ENCODE data around the gene KCNK3. TPM values are rescaled to one million over a fixed set of nuclear protein-coding genes. Genes with fewer than 3 reads are reported as not detected.

KCNK3 gene
- total RNA-seq, 1 experiment from 2014 or later: not detected

DNA sequence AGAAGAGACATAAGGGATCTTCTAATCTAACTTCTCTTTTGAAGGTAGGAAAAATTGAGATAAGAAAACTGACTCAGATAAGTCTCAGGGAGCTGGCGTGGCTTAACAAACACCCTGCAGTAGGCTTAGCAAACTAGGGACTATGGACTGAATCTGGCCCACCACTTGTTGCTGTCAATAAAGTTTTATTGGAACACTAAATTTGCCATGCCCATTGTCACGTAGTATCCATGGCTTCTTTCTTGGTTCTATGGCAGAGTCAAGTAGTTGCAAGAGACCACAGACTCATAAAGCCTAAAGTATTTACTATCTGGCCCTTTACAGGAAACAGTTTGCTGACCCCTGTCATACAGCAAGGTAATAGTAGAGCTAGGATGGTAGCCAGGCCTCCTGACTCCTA is 24.2 kb downstream of the KCNK3 start:
- Histone ChIP-seq H3K27ac (ENCODE audit: low read length) (no peak overlapping the region), H3K36me3 (ENCODE audit: insufficient read depth, low read length) (no peaks in the 10 kb centered on the region), H3K79me2 (ENCODE audit: low read length) (no peaks in the 10 kb centered on the region), H3K9ac (ENCODE audit: low read length) (no peak overlapping the region), H4K20me1 (ENCODE audit: insufficient read depth, low read depth, low read length) (no peaks in the 10 kb centered on the region), H3K9me3 (ENCODE audit: low read length) (no peaks in the 10 kb centered on the region), H3K4me1 (ENCODE audit: low read length) (no peaks in the 10 kb centered on the region), H3K9me2 (replicated peaks; ENCODE audit: insufficient read depth, low read length) (no peaks in the 10 kb centered on the region), H3K4me2 (ENCODE audit: low read depth, low read length, poor library complexity, severe bottlenecking) (no peak overlapping the region), H3K4me3 (ENCODE audit: low read length) (no peak overlapping the region), H2AFZ (ENCODE audit: low read length) (no peak overlapping the region), H3K27me3 (ENCODE audit: low read length) (no peaks in the 10 kb centered on the region)
- no peak for DNase-seq

DNA sequence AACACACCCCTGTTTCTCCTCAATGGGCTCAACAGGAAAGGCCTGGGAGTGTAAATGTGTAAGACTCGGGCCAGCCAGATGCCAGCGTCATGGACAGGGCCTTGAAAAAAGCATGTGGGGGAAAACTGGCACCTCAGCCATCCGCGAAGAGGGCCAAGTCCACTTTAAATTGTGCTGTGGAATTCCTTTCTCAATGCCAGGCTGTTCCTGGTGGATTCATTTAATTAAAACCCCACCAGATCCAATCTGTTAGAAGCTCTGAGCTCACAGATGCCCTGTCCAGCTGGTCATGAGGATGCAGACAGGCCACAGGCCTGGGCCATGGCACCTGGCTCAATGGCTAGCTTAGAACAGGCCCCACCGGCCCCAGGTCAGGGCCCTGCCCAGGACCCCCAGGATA is 24.8 kb downstream of the KCNK3 start:
- Histone ChIP-seq H3K27ac (ENCODE audit: low read length) (no peak overlapping the region), H3K9me2 (replicated peaks; ENCODE audit: insufficient read depth, low read length) (no peaks in the 10 kb centered on the region), H3K27me3 (ENCODE audit: low read length) (no peaks in the 10 kb centered on the region), H3K79me2 (ENCODE audit: low read length) (no peaks in the 10 kb centered on the region), H3K9ac (ENCODE audit: low read length) (no peak overlapping the region), H2AFZ (ENCODE audit: low read length) (no peak overlapping the region), H3K9me3 (ENCODE audit: low read length) (no peaks in the 10 kb centered on the region), H4K20me1 (ENCODE audit: insufficient read depth, low read depth, low read length) (no peaks in the 10 kb centered on the region), H3K4me1 (ENCODE audit: low read length) (no peaks in the 10 kb centered on the region), H3K4me2 (ENCODE audit: low read depth, low read length, poor library complexity, severe bottlenecking) (no peak overlapping the region), H3K4me3 (ENCODE audit: low read length) (no peak overlapping the region), H3K36me3 (ENCODE audit: insufficient read depth, low read length) (no peaks in the 10 kb centered on the region)
- no peak for DNase-seq

DNA sequence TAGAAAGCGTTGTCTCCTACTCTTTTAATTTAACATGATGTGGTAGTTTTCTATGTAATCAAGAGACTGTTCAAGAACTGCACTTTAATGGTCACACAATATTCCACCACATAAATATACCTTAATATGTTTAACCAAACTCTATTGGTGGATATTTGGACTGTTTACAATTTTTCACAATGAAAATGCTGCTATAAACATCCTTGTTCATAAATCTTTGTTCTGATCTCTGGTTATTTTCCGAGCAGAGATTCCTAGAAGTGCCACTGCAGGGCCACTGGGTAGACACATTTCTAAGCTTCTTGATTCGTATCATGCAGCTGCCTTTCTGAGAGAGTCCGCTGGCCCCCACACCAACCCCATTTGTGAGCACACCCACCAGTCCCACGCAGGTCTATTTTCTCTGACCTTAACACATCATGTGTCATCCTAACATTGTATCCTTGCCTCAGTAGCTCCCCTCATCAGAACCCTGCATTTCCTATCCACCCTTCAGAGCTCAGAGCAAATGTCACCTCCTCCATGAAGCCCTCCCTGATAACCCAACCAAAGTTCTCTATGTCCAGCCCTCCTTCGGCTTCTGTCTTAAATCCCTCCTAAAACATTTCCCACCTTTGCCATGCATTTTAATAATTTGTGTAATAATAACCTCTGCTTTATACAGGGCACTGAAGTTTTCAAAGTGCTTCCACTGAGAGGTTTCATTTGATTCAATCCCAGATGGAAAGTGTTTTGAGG is 26.6 kb downstream of the KCNK3 start:
- Histone ChIP-seq H3K9ac (ENCODE audit: low read length) (no peak overlapping the region), H3K9me3 (ENCODE audit: low read length) (no peaks in the 10 kb centered on the region), H3K36me3 (ENCODE audit: insufficient read depth, low read length) (no peaks in the 10 kb centered on the region), H3K27me3 (ENCODE audit: low read length) (no peaks in the 10 kb centered on the region), H3K4me3 (ENCODE audit: low read length) (no peak overlapping the region), H3K79me2 (ENCODE audit: low read length) (no peaks in the 10 kb centered on the region), H3K9me2 (replicated peaks; ENCODE audit: insufficient read depth, low read length) (no peaks in the 10 kb centered on the region), H3K4me1 (ENCODE audit: low read length) (no peaks in the 10 kb centered on the region), H3K27ac (ENCODE audit: low read length) (no peak overlapping the region), H3K4me2 (ENCODE audit: low read depth, low read length, poor library complexity, severe bottlenecking) (no peak overlapping the region), H2AFZ (ENCODE audit: low read length) (no peak overlapping the region), H4K20me1 (ENCODE audit: insufficient read depth, low read depth, low read length) (no peaks in the 10 kb centered on the region)
- no peak for DNase-seq

DNA sequence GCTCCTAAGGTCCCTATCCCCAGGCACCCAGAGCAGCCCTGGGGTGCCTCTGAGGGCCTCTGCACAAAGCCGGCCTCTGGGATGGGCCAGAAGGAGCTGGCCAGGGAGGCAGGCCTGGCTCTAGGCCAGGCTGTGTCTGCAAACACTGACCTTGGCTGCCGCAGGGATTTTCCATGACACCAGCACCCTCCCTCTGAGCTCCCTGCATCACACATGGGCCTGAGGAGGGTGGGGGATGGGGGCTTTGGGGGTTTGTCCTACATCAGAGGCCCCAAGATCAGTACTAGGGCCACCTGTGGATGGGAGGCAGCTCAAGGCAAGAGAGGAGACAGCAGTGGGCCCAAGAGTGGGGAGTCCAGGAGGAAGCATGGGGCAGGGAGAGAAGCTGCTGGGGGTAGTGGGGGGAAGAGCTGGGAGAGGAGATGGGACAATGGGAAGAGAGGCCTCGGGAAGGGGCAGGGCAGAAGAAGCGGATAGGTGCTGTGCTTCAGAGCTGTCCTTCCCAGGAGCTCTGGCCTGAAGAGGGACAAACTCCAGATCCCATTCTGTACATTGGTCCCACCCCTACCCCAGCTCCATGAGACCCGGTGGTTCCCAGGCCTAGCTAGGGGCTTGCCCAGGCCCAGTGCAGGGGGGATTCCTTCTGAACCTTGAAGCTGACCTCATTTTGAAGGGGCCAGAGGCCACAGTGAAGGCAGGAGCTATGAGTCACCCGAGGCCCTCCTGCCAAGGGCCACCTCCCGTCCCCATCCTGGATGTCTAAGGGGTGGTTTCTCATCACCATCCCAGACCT is 28.0 kb downstream of the KCNK3 start:
- no peaks in the 10 kb centered on the region for H3K9me3 ChIP-seq (ENCODE audit: low read length)
- H2AFZ ChIP-seq (ENCODE audit: low read length): no peak overlapping the region
- no peak overlapping the region for H3K27ac ChIP-seq (ENCODE audit: low read length)
- no peaks in the 10 kb centered on the region for H3K9me2 ChIP-seq (replicated peaks; ENCODE audit: insufficient read depth, low read length)
- H3K79me2 ChIP-seq (ENCODE audit: low read length): no peaks in the 10 kb centered on the region
- H4K20me1 ChIP-seq (ENCODE audit: insufficient read depth, low read depth, low read length): no peaks in the 10 kb centered on the region
- H3K9ac ChIP-seq (ENCODE audit: low read length): no peak overlapping the region
- no peak overlapping the region for H3K4me2 ChIP-seq (ENCODE audit: low read depth, low read length, poor library complexity, severe bottlenecking)
- no peaks in the 10 kb centered on the region for H3K27me3 ChIP-seq (ENCODE audit: low read length)
- no peaks in the 10 kb centered on the region for H3K36me3 ChIP-seq (ENCODE audit: insufficient read depth, low read length)
- H3K4me3 ChIP-seq (ENCODE audit: low read length): no peak overlapping the region
- H3K4me1 ChIP-seq (ENCODE audit: low read length): no peaks in the 10 kb centered on the region
- no peak for DNase-seq

DNA sequence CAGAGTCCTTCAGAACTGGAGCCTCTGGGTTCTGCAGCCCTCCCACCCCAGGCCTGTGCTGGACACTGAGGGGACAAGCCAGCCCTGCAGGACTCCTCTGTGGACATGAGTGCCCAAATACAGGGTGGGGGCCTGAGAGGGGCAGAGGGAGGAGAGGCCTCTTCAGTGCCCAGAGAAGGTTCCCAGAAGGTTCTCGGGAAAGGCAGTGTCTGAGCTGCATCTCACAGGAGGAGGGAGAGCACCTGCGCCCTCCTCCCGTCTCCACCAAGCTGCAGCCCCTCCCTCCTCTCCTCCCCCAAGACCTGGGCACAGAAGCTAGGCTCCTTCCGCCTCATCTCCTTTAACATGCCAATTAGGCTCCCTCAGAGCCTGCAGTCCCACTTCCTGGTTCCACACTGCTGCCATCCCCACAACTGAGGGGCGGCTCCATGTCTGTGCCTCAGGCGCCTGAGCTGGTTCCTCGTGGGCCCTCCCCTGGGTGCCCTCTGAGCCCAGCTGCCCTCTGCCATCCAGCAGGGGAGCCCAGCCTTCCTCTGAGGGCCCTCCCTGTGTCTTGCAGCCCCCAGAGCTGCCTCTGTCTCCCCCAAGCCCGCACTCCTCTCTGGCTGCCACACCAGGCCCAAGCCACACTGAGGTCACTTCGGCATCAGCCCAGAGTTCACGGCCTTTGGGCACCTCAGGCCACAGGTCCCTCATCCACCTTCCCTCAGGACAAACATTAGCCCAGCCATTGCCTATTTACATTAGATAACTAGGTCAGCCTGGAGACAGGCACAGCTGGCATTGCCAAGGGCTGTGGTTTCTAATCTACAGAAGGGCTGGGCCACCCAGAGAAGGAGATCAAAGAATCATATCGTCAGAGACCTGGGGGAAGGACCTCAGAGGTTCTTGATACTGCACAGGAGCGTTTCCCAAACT is 28.9 kb downstream of the KCNK3 start:
- no peak overlapping the region for H3K4me3 ChIP-seq (ENCODE audit: low read length)
- H3K4me1 ChIP-seq (ENCODE audit: low read length): no peaks in the 10 kb centered on the region
- H3K79me2 ChIP-seq (ENCODE audit: low read length): no peaks in the 10 kb centered on the region
- DNase-seq: no peak
- no peak overlapping the region for H2AFZ ChIP-seq (ENCODE audit: low read length)
- H3K9ac ChIP-seq (ENCODE audit: low read length): no peak overlapping the region
- no peaks in the 10 kb centered on the region for H3K9me3 ChIP-seq (ENCODE audit: low read length)
- H3K36me3 ChIP-seq (ENCODE audit: insufficient read depth, low read length): no peaks in the 10 kb centered on the region
- no peaks in the 10 kb centered on the region for H4K20me1 ChIP-seq (ENCODE audit: insufficient read depth, low read depth, low read length)
- H3K27me3 ChIP-seq (ENCODE audit: low read length): no peaks in the 10 kb centered on the region
- no peak overlapping the region for H3K4me2 ChIP-seq (ENCODE audit: low read depth, low read length, poor library complexity, severe bottlenecking)
- no peaks in the 10 kb centered on the region for H3K9me2 ChIP-seq (replicated peaks; ENCODE audit: insufficient read depth, low read length)
- H3K27ac ChIP-seq (ENCODE audit: low read length): no peak overlapping the region

DNA sequence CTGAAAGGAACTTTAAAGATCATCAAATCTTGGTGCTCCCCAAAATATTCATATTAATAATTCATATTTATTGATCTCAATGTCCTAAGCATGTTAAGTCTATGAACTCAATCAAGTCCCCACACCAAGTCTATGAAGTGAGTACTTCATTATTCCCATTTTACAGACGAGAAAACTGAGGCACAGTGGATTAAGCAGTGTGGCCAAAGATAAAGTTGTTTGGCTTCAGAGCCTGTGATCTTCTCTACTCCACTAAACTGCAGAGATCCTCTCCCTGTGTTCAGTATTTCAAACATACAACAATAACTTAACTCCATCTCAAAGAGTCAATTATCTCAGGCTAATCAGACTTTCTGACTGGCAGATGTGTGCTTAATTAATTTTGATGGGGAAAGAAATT is 29.8 kb downstream of the KCNK3 start:
- Histone ChIP-seq H3K36me3 (ENCODE audit: insufficient read depth, low read length) (no peaks in the 10 kb centered on the region), H3K4me2 (ENCODE audit: low read depth, low read length, poor library complexity, severe bottlenecking) (no peak overlapping the region), H3K4me1 (ENCODE audit: low read length) (no peaks in the 10 kb centered on the region), H3K4me3 (ENCODE audit: low read length) (no peak overlapping the region), H3K9me3 (ENCODE audit: low read length) (no peaks in the 10 kb centered on the region), H3K79me2 (ENCODE audit: low read length) (no peaks in the 10 kb centered on the region), H3K27ac (ENCODE audit: low read length) (no peak overlapping the region), H3K27me3 (ENCODE audit: low read length) (no peaks in the 10 kb centered on the region), H3K9me2 (replicated peaks; ENCODE audit: insufficient read depth, low read length) (no peaks in the 10 kb centered on the region), H3K9ac (ENCODE audit: low read length) (no peak overlapping the region), H4K20me1 (ENCODE audit: insufficient read depth, low read depth, low read length) (no peaks in the 10 kb centered on the region), H2AFZ (ENCODE audit: low read length) (no peak overlapping the region)
- no peak for DNase-seq

DNA sequence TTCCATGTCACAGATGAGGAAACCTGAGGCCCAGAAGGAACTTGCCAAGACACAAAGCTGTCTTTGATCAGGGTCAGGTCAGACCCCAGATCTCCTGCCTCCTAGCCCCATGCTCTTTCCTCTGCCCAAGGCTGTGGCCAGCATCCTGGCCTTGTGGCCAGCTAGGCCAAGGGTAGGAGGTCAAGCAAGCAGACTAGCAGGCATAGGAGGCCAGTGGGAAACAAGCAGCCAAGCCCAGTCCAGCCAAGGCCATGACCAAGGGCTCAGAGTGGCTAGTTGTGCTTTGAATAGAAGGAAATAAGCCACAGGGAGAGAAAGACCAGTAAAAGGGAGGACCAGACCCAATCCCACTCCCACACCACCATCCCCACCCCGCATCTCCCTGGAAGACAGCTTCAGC is 30.4 kb downstream of the KCNK3 start:
- DNase-seq: no peak
- no peaks in the 10 kb centered on the region for H3K4me1 ChIP-seq (ENCODE audit: low read length)
- no peaks in the 10 kb centered on the region for H4K20me1 ChIP-seq (ENCODE audit: insufficient read depth, low read depth, low read length)
- H3K36me3 ChIP-seq (ENCODE audit: insufficient read depth, low read length): no peaks in the 10 kb centered on the region
- no peak overlapping the region for H2AFZ ChIP-seq (ENCODE audit: low read length)
- H3K27me3 ChIP-seq (ENCODE audit: low read length): no peaks in the 10 kb centered on the region
- H3K79me2 ChIP-seq (ENCODE audit: low read length): no peaks in the 10 kb centered on the region
- no peak overlapping the region for H3K27ac ChIP-seq (ENCODE audit: low read length)
- H3K4me3 ChIP-seq (ENCODE audit: low read length): no peak overlapping the region
- H3K9me3 ChIP-seq (ENCODE audit: low read length): no peaks in the 10 kb centered on the region
- H3K4me2 ChIP-seq (ENCODE audit: low read depth, low read length, poor library complexity, severe bottlenecking): no peak overlapping the region
- H3K9me2 ChIP-seq (replicated peaks; ENCODE audit: insufficient read depth, low read length): no peaks in the 10 kb centered on the region
- no peak overlapping the region for H3K9ac ChIP-seq (ENCODE audit: low read length)

DNA sequence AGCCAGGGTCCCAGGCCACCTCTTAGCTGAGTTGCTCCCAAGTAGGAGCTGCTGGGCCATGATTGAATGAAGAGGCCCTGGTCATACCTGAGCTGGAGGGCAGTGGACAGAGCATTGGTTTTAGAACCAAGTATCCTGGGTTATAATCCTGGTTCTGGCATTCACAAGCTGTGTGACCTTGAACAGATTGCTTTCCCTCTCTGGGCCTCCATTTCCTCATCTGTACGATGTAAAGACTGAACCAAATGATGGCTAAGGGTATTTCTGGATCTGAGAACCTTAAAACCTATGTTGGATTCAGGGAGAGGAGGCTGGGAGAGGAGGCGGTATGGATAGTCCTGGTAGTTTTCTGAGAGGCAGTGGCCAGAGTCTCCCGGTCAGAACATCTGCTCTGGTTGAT is 31.0 kb downstream of the KCNK3 start:
- Histone ChIP-seq H3K9me3 (ENCODE audit: low read length) (no peaks in the 10 kb centered on the region), H2AFZ (ENCODE audit: low read length) (no peak overlapping the region), H3K4me1 (ENCODE audit: low read length) (no peaks in the 10 kb centered on the region), H3K27ac (ENCODE audit: low read length) (no peak overlapping the region), H3K9me2 (replicated peaks; ENCODE audit: insufficient read depth, low read length) (no peaks in the 10 kb centered on the region), H4K20me1 (ENCODE audit: insufficient read depth, low read depth, low read length) (no peaks in the 10 kb centered on the region), H3K36me3 (ENCODE audit: insufficient read depth, low read length) (no peaks in the 10 kb centered on the region), H3K4me2 (ENCODE audit: low read depth, low read length, poor library complexity, severe bottlenecking) (no peak overlapping the region), H3K9ac (ENCODE audit: low read length) (no peak overlapping the region), H3K79me2 (ENCODE audit: low read length) (no peaks in the 10 kb centered on the region), H3K27me3 (ENCODE audit: low read length) (no peaks in the 10 kb centered on the region), H3K4me3 (ENCODE audit: low read length) (no peak overlapping the region)
- no peak for DNase-seq
